Measurements from ENCODE around the gene WDR27.

DNA sequence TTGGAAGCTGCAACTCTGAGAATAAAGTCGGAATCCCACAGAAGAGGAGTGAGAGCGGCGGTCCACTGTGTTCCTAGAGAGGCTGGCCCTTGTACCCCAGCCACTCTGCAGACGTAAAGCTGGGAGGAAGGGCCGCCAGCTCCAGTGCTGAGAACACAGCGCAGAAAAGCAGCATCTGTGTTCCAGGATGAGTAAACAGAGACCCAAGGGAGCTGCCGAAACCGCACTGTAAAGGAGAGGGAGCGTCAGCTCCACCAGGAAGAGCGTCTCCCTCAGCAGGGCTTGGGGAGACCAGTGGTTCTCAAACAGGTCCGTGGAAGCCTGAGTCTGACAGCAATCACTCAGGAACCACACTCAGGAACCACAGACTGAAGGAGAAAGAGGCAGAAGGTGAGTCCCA lies 134.0 kb downstream of the WDR27 start:
- TF ChIP-seq, protein P1, sequence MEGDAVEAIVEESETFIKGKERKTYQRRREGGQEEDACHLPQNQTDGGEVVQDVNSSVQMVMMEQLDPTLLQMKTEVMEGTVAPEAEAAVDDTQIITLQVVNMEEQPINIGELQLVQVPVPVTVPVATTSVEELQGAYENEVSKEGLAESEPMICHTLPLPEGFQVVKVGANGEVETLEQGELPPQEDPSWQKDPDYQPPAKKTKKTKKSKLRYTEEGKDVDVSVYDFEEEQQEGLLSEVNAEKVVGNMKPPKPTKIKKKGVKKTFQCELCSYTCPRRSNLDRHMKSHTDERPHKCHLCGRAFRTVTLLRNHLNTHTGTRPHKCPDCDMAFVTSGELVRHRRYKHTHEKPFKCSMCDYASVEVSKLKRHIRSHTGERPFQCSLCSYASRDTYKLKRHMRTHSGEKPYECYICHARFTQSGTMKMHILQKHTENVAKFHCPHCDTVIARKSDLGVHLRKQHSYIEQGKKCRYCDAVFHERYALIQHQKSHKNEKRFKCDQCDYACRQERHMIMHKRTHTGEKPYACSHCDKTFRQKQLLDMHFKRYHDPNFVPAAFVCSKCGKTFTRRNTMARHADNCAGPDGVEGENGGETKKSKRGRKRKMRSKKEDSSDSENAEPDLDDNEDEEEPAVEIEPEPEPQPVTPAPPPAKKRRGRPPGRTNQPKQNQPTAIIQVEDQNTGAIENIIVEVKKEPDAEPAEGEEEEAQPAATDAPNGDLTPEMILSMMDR (IDR thresholded peaks at IDR 0.05): no peak
- no peak for TF ChIP-seq POLR2A (IDR thresholded peaks at IDR 0.05)
- TF ChIP-seq EP300 (IDR thresholded peaks at IDR 0.05): no peak
